IPS-11a (cell line): ENCODE data around the gene IFNK.

ENCODE experiments used
- H3K4me3 ChIP-seq: one replicate; pipeline ENCODE4 v1.5.1; 2013; ENCODE audit warnings: low read depth, low read length, control low read depth

The IFNK gene

GRCh38 chr9:27510780-27511179 is 13.3 kb upstream of the IFNK start:
- H3K4me3 ChIP-seq: no peak overlapping the region

- H3K4me3 ChIP-seq: no peak overlapping the region
Measured at GRCh38 chr9:27511771-27512170, 12.3 kb upstream of the IFNK start.

- H3K4me3 ChIP-seq: no peak overlapping the region
Measured at GRCh38 chr9:27514551-27514950, 9.5 kb upstream of the IFNK start.

GRCh38 chr9:27518006-27518405 is 6.1 kb upstream of the IFNK start:
- no peak overlapping the region for H3K4me3 ChIP-seq

- H3K4me3 ChIP-seq: no peak overlapping the region
Measured at GRCh38 chr9:27518809-27519208, 5.3 kb upstream of the IFNK start.

- H3K4me3 ChIP-seq: no peak overlapping the region
Measured at GRCh38 chr9:27519466-27520465, 4.3 kb upstream of the IFNK start.

GRCh38 chr9:27520986-27521385 is 3.1 kb upstream of the IFNK start:
- no peak overlapping the region for H3K4me3 ChIP-seq

GRCh38 chr9:27523141-27523540 is 949 bp upstream of the IFNK start:
- H3K4me3 ChIP-seq: no peak overlapping the region

- peak overlapping the region; percentile 69 for H3K4me3 ChIP-seq
Measured at GRCh38 chr9:27527702-27528075, 3.6 kb downstream of the IFNK start.

GRCh38 chr9:27528076-27528885 is 4.2 kb downstream of the IFNK start:
- peak overlapping the region; percentile 69 for H3K4me3 ChIP-seq

GRCh38 chr9:27528886-27529315 is 4.8 kb downstream of the IFNK start:
- peak overlapping the region; percentile 69 for H3K4me3 ChIP-seq

- H3K4me3 ChIP-seq: peak within 1 kb of the TSS; percentile 69
Measured at GRCh38 chr9:27529316-27530278, 5.5 kb downstream of the IFNK start, which contains the start of gene MOB3B. Gene MOB3B (minus strand): TSS chr9:27529814. CDS start chr9:27455550, 74,264 bp downstream.

- no peak overlapping the region for H3K4me3 ChIP-seq
Measured at GRCh38 chr9:27530915-27531755, 7.0 kb downstream of the IFNK start.

- no peak overlapping the region for H3K4me3 ChIP-seq
Measured at GRCh38 chr9:27532046-27532445, 8.0 kb downstream of the IFNK start.

- no peak overlapping the region for H3K4me3 ChIP-seq
Measured at GRCh38 chr9:27533311-27533710, 9.2 kb downstream of the IFNK start.

- H3K4me3 ChIP-seq: no peak overlapping the region
Measured at GRCh38 chr9:27534131-27534530, 10.0 kb downstream of the IFNK start.

- no peak overlapping the region for H3K4me3 ChIP-seq
Measured at GRCh38 chr9:27534658-27535209, 10.6 kb downstream of the IFNK start.

- no peak overlapping the region for H3K4me3 ChIP-seq
Measured at GRCh38 chr9:27535701-27536118, 11.6 kb downstream of the IFNK start.

- H3K4me3 ChIP-seq: no peak overlapping the region
Measured at GRCh38 chr9:27536168-27536567, 12.1 kb downstream of the IFNK start.
